ENCODE results near the gene NSMCE4A. TPM values are rescaled to one million over a fixed set of nuclear protein-coding genes. Genes with fewer than 3 reads are reported as not detected.

The NSMCE4A gene
- total RNA-seq, 1 donor from 2014 or later: 13.1 TPM

- no peak for TF ChIP-seq CTCF (IDR thresholded peaks at IDR 0.05; ENCODE audit: insufficient read depth, low read depth, low read length)
- no peak for TF ChIP-seq EZH2 (IDR thresholded peaks at IDR 0.05; ENCODE audit: insufficient read depth, low read length)
- Histone ChIP-seq H3K27ac (ENCODE audit: low read depth, low read length) (peak overlapping the region; percentile 91), H4K20me1 (ENCODE audit: insufficient read depth, low read length) (peaks cover 5% of the 10 kb centered on the region), H3K4me1 (ENCODE audit: insufficient read depth, low read length) (peaks cover 5% of the 10 kb centered on the region), H3K9me3 (ENCODE audit: insufficient read depth, low read depth, low read length) (no peaks in the 10 kb centered on the region), H3K9ac (ENCODE audit: low read length) (peak overlapping the region; percentile 95), H3K27me3 (ENCODE audit: insufficient read depth, low read length) (no peaks in the 10 kb centered on the region), H3K79me2 (ENCODE audit: insufficient read depth, low read length) (peaks cover 42% of the 10 kb centered on the region), H2AFZ (ENCODE audit: low read depth, low read length) (peak overlapping the region; percentile 94), H3K4me2 (ENCODE audit: low read length) (peak overlapping the region; percentile 89), H3K4me3 (ENCODE audit: insufficient read depth, low read depth, low read length) (peak overlapping the region; percentile 72), H3K36me3 (ENCODE audit: insufficient read depth, low read length) (no peaks in the 10 kb centered on the region)
- Mint-ChIP-seq H3K27ac (ENCODE audit: unreplicated experiment) (peak overlapping the region; percentile 88), H3K36me3 (ENCODE audit: low read depth, unreplicated experiment) (peaks cover 2% of the 10 kb centered on the region), H3K4me1 (ENCODE audit: low read depth, unreplicated experiment) (peaks cover 4% of the 10 kb centered on the region), H3K4me3 (ENCODE audit: unreplicated experiment) (peak overlapping the region; percentile 89), H3K27me3 (ENCODE audit: low read depth, unreplicated experiment) (no peaks in the 10 kb centered on the region), H3K9me3 (ENCODE audit: unreplicated experiment) (no peaks in the 10 kb centered on the region)
- DNase-seq (ENCODE audit: low read depth) (peak; percentile 39), FAIRE-seq (no peak)
These were observed 47.6 kb downstream of the NSMCE4A start for GRCh38 chr10:121927318-121927840.

GRCh38 chr10:121926671-121927317 is 48.2 kb downstream of the NSMCE4A start:
- Histone ChIP-seq H3K27ac (ENCODE audit: low read depth, low read length) (peak overlapping the region; percentile 91), H3K4me2 (ENCODE audit: low read length) (peak overlapping the region; percentile 89), H4K20me1 (ENCODE audit: insufficient read depth, low read length) (peaks cover 5% of the 10 kb centered on the region), H3K79me2 (ENCODE audit: insufficient read depth, low read length) (peaks cover 42% of the 10 kb centered on the region), H3K9me3 (ENCODE audit: insufficient read depth, low read depth, low read length) (no peaks in the 10 kb centered on the region), H3K9ac (ENCODE audit: low read length) (peak overlapping the region; percentile 95), H3K4me3 (ENCODE audit: insufficient read depth, low read depth, low read length) (peak overlapping the region; percentile 72), H3K36me3 (ENCODE audit: insufficient read depth, low read length) (no peaks in the 10 kb centered on the region), H3K4me1 (ENCODE audit: insufficient read depth, low read length) (peaks cover 5% of the 10 kb centered on the region), H2AFZ (ENCODE audit: low read depth, low read length) (peak overlapping the region; percentile 94), H3K27me3 (ENCODE audit: insufficient read depth, low read length) (no peaks in the 10 kb centered on the region)
- TF ChIP-seq EZH2 (IDR thresholded peaks at IDR 0.05; ENCODE audit: insufficient read depth, low read length) (no peak), CTCF (IDR thresholded peaks at IDR 0.05; ENCODE audit: insufficient read depth, low read depth, low read length) (no peak)
- Mint-ChIP-seq H3K36me3 (ENCODE audit: low read depth, unreplicated experiment) (peaks cover 2% of the 10 kb centered on the region), H3K4me1 (ENCODE audit: low read depth, unreplicated experiment) (peaks cover 4% of the 10 kb centered on the region), H3K27ac (ENCODE audit: unreplicated experiment) (peak overlapping the region; percentile 88), H3K9me3 (ENCODE audit: unreplicated experiment) (no peaks in the 10 kb centered on the region), H3K27me3 (ENCODE audit: low read depth, unreplicated experiment) (no peaks in the 10 kb centered on the region), H3K4me3 (ENCODE audit: unreplicated experiment) (peak overlapping the region; percentile 89)
- no peak for FAIRE-seq
- DNase-seq (ENCODE audit: low read depth): peak; percentile 14

GRCh38 chr10:121926157-121926556 is 48.9 kb downstream of the NSMCE4A start:
- FAIRE-seq (no peak), DNase-seq (ENCODE audit: low read depth) (no peak)
- Histone ChIP-seq H3K4me3 (ENCODE audit: insufficient read depth, low read depth, low read length) (no peak overlapping the region), H4K20me1 (ENCODE audit: insufficient read depth, low read length) (peaks cover 5% of the 10 kb centered on the region), H3K79me2 (ENCODE audit: insufficient read depth, low read length) (peaks cover 42% of the 10 kb centered on the region), H2AFZ (ENCODE audit: low read depth, low read length) (no peak overlapping the region), H3K27me3 (ENCODE audit: insufficient read depth, low read length) (no peaks in the 10 kb centered on the region), H3K4me2 (ENCODE audit: low read length) (peak overlapping the region; percentile 89), H3K27ac (ENCODE audit: low read depth, low read length) (no peak overlapping the region), H3K9me3 (ENCODE audit: insufficient read depth, low read depth, low read length) (no peaks in the 10 kb centered on the region), H3K9ac (ENCODE audit: low read length) (no peak overlapping the region), H3K36me3 (ENCODE audit: insufficient read depth, low read length) (no peaks in the 10 kb centered on the region), H3K4me1 (ENCODE audit: insufficient read depth, low read length) (peaks cover 5% of the 10 kb centered on the region)
- H3K4me3 Mint-ChIP-seq (ENCODE audit: unreplicated experiment): peak overlapping the region; percentile 89
- H3K36me3 Mint-ChIP-seq (ENCODE audit: low read depth, unreplicated experiment): peaks cover 2% of the 10 kb centered on the region
- no peak overlapping the region for H3K27ac Mint-ChIP-seq (ENCODE audit: unreplicated experiment)
- TF ChIP-seq EZH2 (IDR thresholded peaks at IDR 0.05; ENCODE audit: insufficient read depth, low read length) (no peak), CTCF (IDR thresholded peaks at IDR 0.05; ENCODE audit: insufficient read depth, low read depth, low read length) (no peak)
- H3K4me1 Mint-ChIP-seq (ENCODE audit: low read depth, unreplicated experiment): peaks cover 9% of the 10 kb centered on the region
- no peaks in the 10 kb centered on the region for H3K27me3 Mint-ChIP-seq (ENCODE audit: low read depth, unreplicated experiment)
- H3K9me3 Mint-ChIP-seq (ENCODE audit: unreplicated experiment): no peaks in the 10 kb centered on the region

Data from astrocyte (in vitro differentiated cells and primary cell).